Mammary epithelial cell (primary cell): Measurements from ENCODE around the gene UBE2G2.

ENCODE experiments used
- CTCF ChIP-seq, 2 donors: IDR thresholded peaks in 1 of 2; conservative IDR thresholded peaks in 1 of 2; 2 replicates each; pipeline ENCODE4 v1.5.1; 2011 to 2012; ENCODE audit warnings: inconsistent platforms in 2 of 2, low read length in 2 of 2, mild to moderate bottlenecking in 2 of 2, control low read depth in 1 of 2, low read depth in 1 of 2; ENCODE audit not compliant: insufficient read depth in 1 of 2; ENCODE audit errors: extremely low read depth in 1 of 2
- EZH2 ChIP-seq: IDR thresholded peaks from 2 replicates; pipeline ENCODE4 v1.6.1; 2012; ENCODE audit warnings: low read length, inconsistent platforms, borderline replicate concordance

GRCh38 chr21:44742418-44743153 lies 59.0 kb downstream of the UBE2G2 start:
- TF ChIP-seq CTCF (conservative IDR thresholded peaks at IDR 0.05 in 1 of 2, IDR thresholded peaks at IDR 0.05 in 1 of 2; ENCODE audit: extremely low read depth in 1 of 2, insufficient read depth in 1 of 2, low read depth in 1 of 2, low read length in 2 of 2) (peak; percentile 12 to 51), EZH2 (no peak)
